Heart left ventricle (tissue), 13 donors: ENCODE measurements around the gene IRF2.

ENCODE experiments used
- CTCF ChIP-seq, 12 donors: fragments of 200-600 bp; sonication (generic) in 4 of 12; IDR thresholded peaks; one replicate each; pipeline versions ENCODE4 v1.5.0 to v1.8.0; 2018 to 2022; ENCODE audit warnings: antibody characterized with exemption in 12 of 12, mild to moderate bottlenecking in 5 of 12
- POLR2A ChIP-seq, 2 donors: fragments of 450-650 bp; IDR thresholded peaks; one replicate each; pipeline ENCODE4 v1.6.1; 2017; ENCODE audit warnings: antibody characterized with exemption in 2 of 2, mild to moderate bottlenecking in 2 of 2, moderate library complexity in 2 of 2
- donor health status: ischemic (EF 13 %, LVEDD 7.1; RV severe dilation, severe dysfunction).
- donor health status: DM: no; HTN: yes; CAD: no.
- donor health status: DM: no; HTN: no; CAD: no.
- donor health status: ischemic (EF 25% LVEDD 6.9; RV normal size, moderate dysfunction).
- donor health status: ischemic (EF 25% LVEDD 5.7; RV mildly dilated, moderate dysfunction).
- donor health status: ischemic (EF 35%, LVEDD 5.7; RV mildly dilated, moderate dysfunction).
- donor health status: nonischemic (EF 11% LVEDD 7.7; RV severe dilation, severe dysfunction).
- donor health status: DM: yes; HTN: yes; CAD: no.
- donor health status: PGD.
- donor health status: ischemic (EF 29% LVEDD 5.4; RV normal size, mild dysfunction).
- donor health status: nonischemic (EF 23%, LVEDD 6.1; RV moderate dilation, normal function).

- TF ChIP-seq CTCF (IDR thresholded peaks at IDR 0.05) (no peak), POLR2A (IDR thresholded peaks at IDR 0.05) (no peak)
Measured at GRCh38 chr4:184371390-184371787, 103.0 kb downstream of the IRF2 start.
